ENCODE measurements around the gene SLC44A1.
"Not testable (repeated sequence)": the region's sequence is repeated elsewhere in the genome, so short reads cannot be mapped to it uniquely, and the experiment has no call there.

Gene SLC44A1

DNA sequence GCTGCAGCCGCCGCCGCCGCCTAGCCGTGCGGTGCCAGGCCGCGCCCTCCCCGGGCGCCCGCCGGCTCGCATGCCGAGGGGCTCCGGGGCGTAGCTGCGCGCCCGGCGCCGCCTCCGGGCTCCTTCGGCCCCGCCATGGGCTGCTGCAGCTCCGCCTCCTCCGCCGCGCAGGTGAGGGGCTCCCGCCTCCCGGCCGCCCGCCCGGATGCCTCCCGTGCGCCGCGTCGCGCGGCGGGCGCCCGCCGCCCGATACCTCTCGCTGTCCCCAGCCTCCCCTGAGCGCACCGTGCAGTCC is 230 bp downstream of the SLC44A1 start:
- Histone ChIP-seq H3K4me1 (ENCODE audit: control insufficient read depth, insufficient read depth, low read length) (peaks cover 48% of the 10 kb centered on the region), H3K9me3 (ENCODE audit: control insufficient read depth, insufficient read depth, low read length) (no peaks in the 10 kb centered on the region), H3K27me3 (ENCODE audit: control insufficient read depth, insufficient read depth, low read length) (no peaks in the 10 kb centered on the region), H3K9ac (ENCODE audit: low read depth, low read length) (peak overlapping the region; percentile 89), H3K36me3 (ENCODE audit: control insufficient read depth, insufficient read depth, low read length) (no peaks in the 10 kb centered on the region), H3K4me3 (ENCODE audit: low read depth, low read length) (peak overlapping the region; percentile 77)

GRCh38 chr9:105245029-105245890 is 809 bp downstream of the SLC44A1 start:
- Histone ChIP-seq H3K9ac (ENCODE audit: low read depth, low read length) (peak overlapping the region; percentile 89), H3K9me3 (ENCODE audit: control insufficient read depth, insufficient read depth, low read length) (no peaks in the 10 kb centered on the region), H3K4me1 (ENCODE audit: control insufficient read depth, insufficient read depth, low read length) (peaks cover 48% of the 10 kb centered on the region), H3K27me3 (ENCODE audit: control insufficient read depth, insufficient read depth, low read length) (no peaks in the 10 kb centered on the region), H3K4me3 (ENCODE audit: low read depth, low read length) (peak overlapping the region; percentile 77), H3K36me3 (ENCODE audit: control insufficient read depth, insufficient read depth, low read length) (no peaks in the 10 kb centered on the region)

DNA sequence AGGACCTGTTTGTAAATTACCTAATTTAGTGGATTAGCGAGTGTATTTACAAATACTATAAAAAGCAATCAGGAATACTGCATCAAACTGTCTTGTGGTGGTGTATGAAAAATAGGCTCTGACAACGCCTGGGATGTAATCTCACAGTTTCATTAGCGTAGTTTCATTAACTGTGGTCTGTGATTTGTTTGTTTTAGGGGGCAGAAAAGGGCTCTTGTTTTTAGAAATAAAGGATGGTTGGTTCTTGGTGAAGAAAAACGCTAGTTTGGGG is 1.4 kb downstream of the SLC44A1 start:
- H3K9ac ChIP-seq (ENCODE audit: low read depth, low read length): peak overlapping the region; percentile 89
- no peaks in the 10 kb centered on the region for H3K36me3 ChIP-seq (ENCODE audit: control insufficient read depth, insufficient read depth, low read length)
- no peaks in the 10 kb centered on the region for H3K9me3 ChIP-seq (ENCODE audit: control insufficient read depth, insufficient read depth, low read length)
- no peaks in the 10 kb centered on the region for H3K27me3 ChIP-seq (ENCODE audit: control insufficient read depth, insufficient read depth, low read length)
- peak overlapping the region; percentile 77 for H3K4me3 ChIP-seq (ENCODE audit: low read depth, low read length)
- peaks cover 44% of the 10 kb centered on the region for H3K4me1 ChIP-seq (ENCODE audit: control insufficient read depth, insufficient read depth, low read length)

DNA sequence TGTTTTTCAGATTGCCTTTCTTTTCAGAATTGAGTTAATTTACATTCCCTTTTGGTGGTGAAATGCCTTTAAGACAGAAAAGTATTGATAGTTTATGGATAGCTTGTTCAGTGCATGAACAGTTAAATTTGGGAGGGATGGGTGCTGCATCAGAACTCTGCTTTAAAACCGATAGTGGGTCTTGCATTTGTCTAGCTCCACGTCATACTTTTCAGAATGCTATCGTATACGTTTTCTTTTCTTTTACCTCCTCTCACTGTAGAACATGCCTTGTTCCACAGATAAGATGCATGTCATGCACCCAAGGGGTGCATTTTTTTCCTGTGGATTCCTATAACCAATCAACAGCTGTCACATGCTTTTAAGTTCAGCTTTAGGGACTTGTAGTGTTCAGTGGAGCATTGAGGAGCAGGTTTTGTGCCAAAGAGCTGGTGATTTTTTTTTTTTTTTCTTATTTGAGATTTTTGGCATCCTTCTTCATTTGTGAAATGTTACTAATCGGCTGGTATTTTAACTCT is 2.3 kb downstream of the SLC44A1 start:
- Histone ChIP-seq H3K36me3 (ENCODE audit: control insufficient read depth, insufficient read depth, low read length) (no peaks in the 10 kb centered on the region), H3K4me3 (ENCODE audit: low read depth, low read length) (peak overlapping the region; percentile 77), H3K9ac (ENCODE audit: low read depth, low read length) (no peak overlapping the region), H3K4me1 (ENCODE audit: control insufficient read depth, insufficient read depth, low read length) (peaks cover 44% of the 10 kb centered on the region), H3K27me3 (ENCODE audit: control insufficient read depth, insufficient read depth, low read length) (no peaks in the 10 kb centered on the region), H3K9me3 (ENCODE audit: control insufficient read depth, insufficient read depth, low read length) (no peaks in the 10 kb centered on the region)

- no peaks in the 10 kb centered on the region for H3K9me3 ChIP-seq (ENCODE audit: control insufficient read depth, insufficient read depth, low read length)
- no peaks in the 10 kb centered on the region for H3K36me3 ChIP-seq (ENCODE audit: control insufficient read depth, insufficient read depth, low read length)
- H3K9ac ChIP-seq (ENCODE audit: low read depth, low read length): no peak overlapping the region
- no peak overlapping the region for H3K4me3 ChIP-seq (ENCODE audit: low read depth, low read length)
- H3K4me1 ChIP-seq (ENCODE audit: control insufficient read depth, insufficient read depth, low read length): peaks cover 33% of the 10 kb centered on the region
- H3K27me3 ChIP-seq (ENCODE audit: control insufficient read depth, insufficient read depth, low read length): no peaks in the 10 kb centered on the region
These were observed 4.2 kb downstream of the SLC44A1 start for GRCh38 chr9:105248691-105249090.

- no peaks in the 10 kb centered on the region for H3K9me3 ChIP-seq (ENCODE audit: control insufficient read depth, insufficient read depth, low read length)
- peaks cover 36% of the 10 kb centered on the region for H3K4me1 ChIP-seq (ENCODE audit: control insufficient read depth, insufficient read depth, low read length)
- no peak overlapping the region for H3K4me3 ChIP-seq (ENCODE audit: low read depth, low read length)
- H3K27me3 ChIP-seq (ENCODE audit: control insufficient read depth, insufficient read depth, low read length): no peaks in the 10 kb centered on the region
- H3K9ac ChIP-seq (ENCODE audit: low read depth, low read length): no peak overlapping the region
- H3K36me3 ChIP-seq (ENCODE audit: control insufficient read depth, insufficient read depth, low read length): no peaks in the 10 kb centered on the region
These were observed 6.7 kb downstream of the SLC44A1 start for GRCh38 chr9:105251133-105251532.

DNA sequence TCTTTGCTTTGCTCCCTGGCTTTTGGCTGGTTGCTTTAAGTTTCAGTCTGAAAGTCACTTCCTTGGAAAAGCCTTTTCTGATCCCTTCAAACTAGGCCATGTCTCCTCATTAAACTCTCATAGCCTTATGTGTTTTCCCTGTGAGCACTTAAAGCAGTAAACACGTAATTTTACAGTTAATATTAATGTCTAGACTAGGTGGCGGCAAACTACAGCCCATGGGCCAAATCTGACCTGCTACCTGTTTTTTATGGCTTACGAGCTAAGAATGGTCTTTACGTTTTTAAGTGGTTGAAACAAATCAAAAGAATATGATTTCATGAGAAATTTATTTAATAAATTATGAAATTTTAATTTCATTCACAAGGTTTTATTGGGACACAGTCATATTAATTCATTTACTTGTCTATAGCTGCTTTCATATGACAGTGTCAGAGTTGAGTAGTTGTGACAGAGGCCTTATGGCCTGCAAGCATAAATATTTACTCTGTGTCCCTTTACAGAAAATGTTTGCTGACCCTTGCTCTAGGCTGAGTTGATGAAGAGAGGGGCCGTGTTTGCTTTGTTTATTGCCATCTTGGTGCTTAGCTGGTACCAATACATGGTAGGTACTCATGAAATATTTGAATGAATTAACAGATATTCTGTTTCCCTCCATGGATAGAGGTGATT is 7.4 kb downstream of the SLC44A1 start:
- no peak overlapping the region for H3K4me3 ChIP-seq (ENCODE audit: low read depth, low read length)
- H3K36me3 ChIP-seq (ENCODE audit: control insufficient read depth, insufficient read depth, low read length): no peaks in the 10 kb centered on the region
- no peaks in the 10 kb centered on the region for H3K27me3 ChIP-seq (ENCODE audit: control insufficient read depth, insufficient read depth, low read length)
- H3K4me1 ChIP-seq (ENCODE audit: control insufficient read depth, insufficient read depth, low read length): peaks cover 31% of the 10 kb centered on the region
- H3K9me3 ChIP-seq (ENCODE audit: control insufficient read depth, insufficient read depth, low read length): no peaks in the 10 kb centered on the region
- H3K9ac ChIP-seq (ENCODE audit: low read depth, low read length): peak overlapping the region; percentile 20

GRCh38 chr9:105252405-105252756 is 7.9 kb downstream of the SLC44A1 start:
- Histone ChIP-seq H3K4me1 (ENCODE audit: control insufficient read depth, insufficient read depth, low read length) (peaks cover 29% of the 10 kb centered on the region), H3K9me3 (ENCODE audit: control insufficient read depth, insufficient read depth, low read length) (no peaks in the 10 kb centered on the region), H3K4me3 (ENCODE audit: low read depth, low read length) (no peak overlapping the region), H3K27me3 (ENCODE audit: control insufficient read depth, insufficient read depth, low read length) (no peaks in the 10 kb centered on the region), H3K9ac (ENCODE audit: low read depth, low read length) (no peak overlapping the region), H3K36me3 (ENCODE audit: control insufficient read depth, insufficient read depth, low read length) (no peaks in the 10 kb centered on the region)

- no peaks in the 10 kb centered on the region for H3K27me3 ChIP-seq (ENCODE audit: control insufficient read depth, insufficient read depth, low read length)
- H3K4me3 ChIP-seq (ENCODE audit: low read depth, low read length): no peak overlapping the region
- H3K4me1 ChIP-seq (ENCODE audit: control insufficient read depth, insufficient read depth, low read length): peaks cover 19% of the 10 kb centered on the region
- no peaks in the 10 kb centered on the region for H3K36me3 ChIP-seq (ENCODE audit: control insufficient read depth, insufficient read depth, low read length)
- H3K9ac ChIP-seq (ENCODE audit: low read depth, low read length): no peak overlapping the region
- H3K9me3 ChIP-seq (ENCODE audit: control insufficient read depth, insufficient read depth, low read length): no peaks in the 10 kb centered on the region
These were observed 9.8 kb downstream of the SLC44A1 start for GRCh38 chr9:105254226-105254625.

- Histone ChIP-seq H3K4me1 (ENCODE audit: control insufficient read depth, insufficient read depth, low read length) (peaks cover 22% of the 10 kb centered on the region), H3K36me3 (ENCODE audit: control insufficient read depth, insufficient read depth, low read length) (no peaks in the 10 kb centered on the region), H3K4me3 (ENCODE audit: low read depth, low read length) (no peak overlapping the region), H3K9ac (ENCODE audit: low read depth, low read length) (no peak overlapping the region), H3K27me3 (ENCODE audit: control insufficient read depth, insufficient read depth, low read length) (no peaks in the 10 kb centered on the region), H3K9me3 (ENCODE audit: control insufficient read depth, insufficient read depth, low read length) (no peaks in the 10 kb centered on the region)
These were observed 11.0 kb downstream of the SLC44A1 start for GRCh38 chr9:105255421-105255820.

- not testable (repeated sequence) for H3K9ac ChIP-seq (ENCODE audit: low read depth, low read length); H3K9me3 ChIP-seq (ENCODE audit: control insufficient read depth, insufficient read depth, low read length); H3K27me3 ChIP-seq (ENCODE audit: control insufficient read depth, insufficient read depth, low read length); H3K36me3 ChIP-seq (ENCODE audit: control insufficient read depth, insufficient read depth, low read length); H3K4me3 ChIP-seq (ENCODE audit: low read depth, low read length)
- H3K4me1 ChIP-seq (ENCODE audit: control insufficient read depth, insufficient read depth, low read length): peaks cover 13% of the 10 kb centered on the region
These were observed 12.1 kb downstream of the SLC44A1 start for GRCh38 chr9:105256569-105256968.

- Histone ChIP-seq H3K27me3 (ENCODE audit: control insufficient read depth, insufficient read depth, low read length) (no peaks in the 10 kb centered on the region), H3K9me3 (ENCODE audit: control insufficient read depth, insufficient read depth, low read length) (no peaks in the 10 kb centered on the region), H3K9ac (ENCODE audit: low read depth, low read length) (no peak overlapping the region), H3K4me1 (ENCODE audit: control insufficient read depth, insufficient read depth, low read length) (peaks cover 11% of the 10 kb centered on the region), H3K36me3 (ENCODE audit: control insufficient read depth, insufficient read depth, low read length) (no peaks in the 10 kb centered on the region), H3K4me3 (ENCODE audit: low read depth, low read length) (no peak overlapping the region)
These were observed 13.4 kb downstream of the SLC44A1 start for GRCh38 chr9:105257809-105258208.
